Dendritic cell treated with granulocyte-macrophage colony-stimulating factor and Interleukin-4, amounts not matched to agents 40 ng/mL and 50 ng/mL, for 4 days (primary cell): ENCODE results near the gene TAAR9.

ENCODE experiments used
- H3K27ac Mint-ChIP-seq: one replicate; pipeline ENCODE4 v1.8.0; 2022; ENCODE audit warnings: mild to moderate bottlenecking, mixed read lengths
- H3K27me3 Mint-ChIP-seq: one replicate; pipeline ENCODE4 v1.8.0; 2022; ENCODE audit warnings: mild to moderate bottlenecking, mixed read lengths
- H3K36me3 Mint-ChIP-seq: one replicate; pipeline ENCODE4 v1.8.0; 2022; ENCODE audit warnings: low read depth, mixed read lengths
- H3K4me1 Mint-ChIP-seq: one replicate; pipeline ENCODE4 v1.8.0; 2022; ENCODE audit warnings: low read depth, mixed read lengths
- H3K4me3 Mint-ChIP-seq: one replicate; pipeline ENCODE4 v1.8.0; 2022; ENCODE audit warnings: mild to moderate bottlenecking, moderate library complexity, mixed read lengths
- H3K9me3 Mint-ChIP-seq: one replicate; pipeline ENCODE4 v1.8.0; 2022; ENCODE audit warnings: mixed read lengths
- intact Hi-C: fragments of 100-400 bp; cut with micrococcal nuclease; formaldehyde crosslinking; loops from one replicate; pipeline ENCODE4 v1.15.0; 2022

Gene TAAR9, protein sequence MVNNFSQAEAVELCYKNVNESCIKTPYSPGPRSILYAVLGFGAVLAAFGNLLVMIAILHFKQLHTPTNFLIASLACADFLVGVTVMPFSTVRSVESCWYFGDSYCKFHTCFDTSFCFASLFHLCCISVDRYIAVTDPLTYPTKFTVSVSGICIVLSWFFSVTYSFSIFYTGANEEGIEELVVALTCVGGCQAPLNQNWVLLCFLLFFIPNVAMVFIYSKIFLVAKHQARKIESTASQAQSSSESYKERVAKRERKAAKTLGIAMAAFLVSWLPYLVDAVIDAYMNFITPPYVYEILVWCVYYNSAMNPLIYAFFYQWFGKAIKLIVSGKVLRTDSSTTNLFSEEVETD

DNA sequence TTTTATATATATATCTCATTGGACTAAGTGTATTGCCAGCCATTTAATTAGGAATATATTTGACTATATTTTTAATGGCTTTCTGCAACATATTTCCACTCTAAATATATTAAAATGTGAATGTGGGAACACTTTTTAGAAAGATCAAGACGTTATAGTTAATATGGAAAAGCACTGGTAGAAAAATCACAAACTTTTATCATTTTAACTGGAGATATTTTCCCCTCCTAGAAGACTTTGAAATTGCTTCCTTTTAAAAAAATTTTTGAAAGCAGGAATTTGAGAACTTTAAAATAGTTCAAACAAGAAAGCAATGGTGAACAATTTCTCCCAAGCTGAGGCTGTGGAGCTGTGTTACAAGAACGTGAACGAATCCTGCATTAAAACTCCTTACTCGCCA is at the start of gene TAAR9:
TSS of gene TAAR9 (plus strand) at position 301 of the 400 bp plus-strand sequence. CDS start at position 314, 13 bp downstream.
- intact Hi-C loops = no loop called here

GRCh38 chr6:132489376-132489775 is 48.7 kb upstream of the TAAR9 start:
- Mint-ChIP-seq H3K27ac (no peak overlapping the region), H3K27me3 (no peaks in the 10 kb centered on the region), H3K9me3 (no peaks in the 10 kb centered on the region), H3K4me3 (no peak overlapping the region), H3K4me1 (peaks cover 16% of the 10 kb centered on the region), H3K36me3 (peaks cover 49% of the 10 kb centered on the region)
- intact Hi-C loops = no loop called here

More for the DNA sequence above, at the start of gene TAAR9:
- Mint-ChIP-seq H3K9me3 (peaks cover 9% of the 10 kb centered on the region), H3K4me1 (peaks cover 6% of the 10 kb centered on the region), H3K27ac (no peak within 1 kb of the TSS), H3K4me3 (no peak within 1 kb of the TSS), H3K36me3 (no peaks in the 10 kb centered on the region), H3K27me3 (peaks cover 24% of the 10 kb centered on the region)

DNA sequence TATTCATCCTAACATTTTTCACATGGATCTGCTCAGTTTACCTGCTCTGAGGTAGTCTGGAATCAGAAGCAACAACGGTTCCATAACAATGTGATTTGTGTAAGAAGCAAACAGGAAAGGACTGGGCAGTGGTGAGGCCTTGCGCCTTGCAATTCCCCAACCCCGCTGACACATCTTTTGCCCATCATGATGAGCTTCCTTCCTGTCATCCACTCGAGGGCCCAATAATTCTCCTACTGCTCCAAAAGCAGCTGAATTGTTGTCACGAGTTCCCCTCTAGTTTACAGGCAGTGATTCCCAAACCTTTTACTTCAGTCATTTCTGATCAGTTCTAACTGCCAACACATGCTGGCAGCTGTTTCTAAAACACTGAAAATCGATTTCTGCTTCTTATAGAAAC is 48.1 kb upstream of the TAAR9 start:
- Mint-ChIP-seq H3K27me3 (no peaks in the 10 kb centered on the region), H3K4me1 (peaks cover 22% of the 10 kb centered on the region), H3K4me3 (no peak overlapping the region), H3K27ac (no peak overlapping the region), H3K36me3 (peaks cover 55% of the 10 kb centered on the region), H3K9me3 (no peaks in the 10 kb centered on the region)
- intact Hi-C loops = loop anchor here (2.0 kb wide), 1 partner anchor 21 kb away; no protein-coding TSS in a partner anchor

DNA sequence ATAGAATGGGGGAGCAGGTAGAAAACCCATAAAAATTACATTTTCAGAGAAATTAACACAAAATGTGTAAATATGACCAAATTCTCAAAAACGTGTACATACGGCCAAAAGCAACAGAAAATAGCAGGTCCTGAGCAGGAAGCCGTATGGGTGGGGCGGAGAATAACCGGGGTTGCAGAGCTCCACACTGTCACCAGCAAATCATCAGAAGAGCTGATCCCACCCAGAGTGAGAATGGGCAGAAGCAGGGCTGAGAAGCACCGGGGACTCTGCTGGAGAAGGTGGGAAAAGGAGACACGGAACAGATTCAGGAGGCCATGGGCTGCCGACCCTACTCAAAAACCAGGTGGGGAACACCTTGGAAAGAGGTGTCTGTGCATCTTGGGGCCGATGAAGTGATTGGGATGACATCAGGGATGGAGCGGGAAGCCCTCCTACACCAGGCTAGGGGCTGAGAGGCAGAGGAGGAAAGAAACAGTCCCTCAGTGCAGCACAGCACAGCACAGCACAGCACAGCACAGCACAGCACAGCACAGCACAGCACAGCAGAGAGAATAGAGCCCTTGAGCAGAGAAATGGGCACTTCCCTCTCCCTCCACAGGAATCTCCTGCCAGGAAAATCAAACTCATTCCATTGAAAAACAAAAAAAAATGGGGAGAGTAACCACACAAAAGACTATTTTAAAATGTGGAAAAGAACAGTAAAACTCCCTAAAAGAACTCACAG is 47.4 kb upstream of the TAAR9 start:
- H3K4me3 Mint-ChIP-seq = no peak overlapping the region
- H3K9me3 Mint-ChIP-seq = no peaks in the 10 kb centered on the region
- H3K4me1 Mint-ChIP-seq = peaks cover 25% of the 10 kb centered on the region
- no peaks in the 10 kb centered on the region for H3K27me3 Mint-ChIP-seq
- peaks cover 50% of the 10 kb centered on the region for H3K36me3 Mint-ChIP-seq
- intact Hi-C loops = loop anchor here (2.0 kb wide), 1 partner anchor 20 kb away; no protein-coding TSS in a partner anchor
- H3K27ac Mint-ChIP-seq = no peak overlapping the region

GRCh38 chr6:132491303-132491702 is 46.8 kb upstream of the TAAR9 start:
- Mint-ChIP-seq H3K4me1 (peaks cover 25% of the 10 kb centered on the region), H3K4me3 (no peak overlapping the region), H3K36me3 (peaks cover 48% of the 10 kb centered on the region), H3K9me3 (no peaks in the 10 kb centered on the region), H3K27me3 (no peaks in the 10 kb centered on the region), H3K27ac (no peak overlapping the region)
- intact Hi-C loops = loop anchor here (2.0 kb wide), 1 partner anchor 19 kb away; no protein-coding TSS in a partner anchor

DNA sequence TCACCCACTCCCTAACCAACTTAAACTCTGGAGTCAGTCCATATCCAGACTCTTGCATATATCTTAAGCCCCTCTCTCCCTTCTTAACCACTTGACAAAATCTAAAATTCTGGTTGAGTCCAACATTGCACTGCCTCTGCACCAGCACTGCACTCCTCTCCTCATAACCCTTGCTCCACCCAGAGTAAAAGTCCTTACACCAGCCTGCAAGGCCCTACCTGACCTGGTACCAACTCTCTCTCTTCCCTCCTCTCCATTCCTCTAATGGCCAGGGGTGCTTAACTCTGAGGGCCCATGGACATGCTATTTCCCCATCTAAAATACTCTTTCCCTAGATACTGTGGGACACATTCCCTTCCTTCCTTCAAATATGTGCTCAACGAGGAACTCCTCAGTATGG is 46.2 kb upstream of the TAAR9 start:
- Mint-ChIP-seq H3K4me1 (peaks cover 25% of the 10 kb centered on the region), H3K27me3 (no peaks in the 10 kb centered on the region), H3K36me3 (peaks cover 42% of the 10 kb centered on the region), H3K4me3 (no peak overlapping the region), H3K9me3 (no peaks in the 10 kb centered on the region), H3K27ac (no peak overlapping the region)
- intact Hi-C loops = loop anchor here (2.0 kb wide), 1 partner anchor 19 kb away; no protein-coding TSS in a partner anchor

GRCh38 chr6:132494954-132495353 is 43.1 kb upstream of the TAAR9 start:
- Mint-ChIP-seq H3K4me1 (peaks cover 38% of the 10 kb centered on the region), H3K27ac (no peak overlapping the region), H3K36me3 (peaks cover 43% of the 10 kb centered on the region), H3K27me3 (no peaks in the 10 kb centered on the region), H3K4me3 (no peak overlapping the region), H3K9me3 (no peaks in the 10 kb centered on the region)
- intact Hi-C loops = no loop called here

DNA sequence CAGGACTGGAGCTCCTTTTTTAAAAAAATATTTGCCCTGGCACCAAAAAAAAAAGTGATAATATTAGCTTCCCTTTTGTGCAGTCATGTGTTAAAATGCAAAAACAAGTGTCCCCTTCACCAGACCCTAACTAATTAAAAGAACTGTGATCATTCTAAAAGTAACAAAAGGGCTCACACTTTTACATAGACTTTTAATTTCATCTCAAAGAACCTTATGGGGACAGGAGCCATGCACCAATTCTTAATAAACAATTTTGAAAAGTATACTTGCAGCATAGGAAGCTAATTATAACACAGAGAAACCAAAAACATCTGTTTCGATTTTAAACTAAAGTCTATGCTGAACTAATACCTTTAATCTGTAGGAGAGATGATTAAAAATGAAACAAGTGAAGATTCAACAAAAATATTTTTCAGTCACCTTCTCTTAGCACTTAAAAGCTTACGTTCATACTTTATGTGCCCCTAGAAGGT is 42.4 kb upstream of the TAAR9 start:
- Mint-ChIP-seq H3K4me1 (peaks cover 45% of the 10 kb centered on the region), H3K36me3 (peaks cover 50% of the 10 kb centered on the region), H3K9me3 (no peaks in the 10 kb centered on the region), H3K4me3 (no peak overlapping the region), H3K27me3 (no peaks in the 10 kb centered on the region), H3K27ac (no peak overlapping the region)
- intact Hi-C loops = no loop called here

DNA sequence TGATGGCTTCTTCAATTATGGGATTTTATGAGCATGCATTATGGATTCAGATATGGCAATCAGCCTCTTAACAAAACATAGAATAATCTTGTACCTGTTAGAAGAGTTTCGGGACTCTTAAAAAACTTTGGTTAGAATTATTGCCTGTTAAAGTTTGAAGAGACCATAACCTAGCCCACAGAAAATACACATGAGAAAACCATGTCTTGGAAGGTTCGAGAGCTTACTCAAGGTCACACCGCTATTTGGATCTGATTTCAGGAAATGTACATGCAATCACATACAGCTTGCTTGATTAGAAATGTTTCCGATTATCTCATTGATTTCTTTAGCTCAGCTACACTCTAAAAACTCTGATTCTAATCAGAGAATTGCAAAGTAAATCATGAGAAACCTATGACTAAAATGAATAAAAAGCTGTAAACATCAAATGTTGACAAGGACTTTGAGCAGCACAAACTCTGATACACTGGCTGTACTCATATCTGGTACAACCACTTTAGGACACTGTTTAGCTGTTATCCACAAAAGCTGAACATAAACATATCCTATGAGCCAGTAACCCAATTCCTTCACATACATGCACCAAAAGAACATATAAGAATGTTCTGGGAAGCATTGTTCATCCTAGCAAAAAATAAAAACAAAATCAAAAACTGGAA is 41.4 kb upstream of the TAAR9 start:
- intact Hi-C loops = no loop called here

GRCh38 chr6:132498638-132499037 is 39.4 kb upstream of the TAAR9 start:
- Mint-ChIP-seq H3K4me3 (no peak overlapping the region), H3K4me1 (peaks cover 56% of the 10 kb centered on the region), H3K27me3 (no peaks in the 10 kb centered on the region), H3K36me3 (peaks cover 74% of the 10 kb centered on the region), H3K27ac (peak overlapping the region; percentile 39), H3K9me3 (no peaks in the 10 kb centered on the region)
- intact Hi-C loops = no loop called here

More for the DNA sequence above, 41.4 kb upstream of the TAAR9 start:
- Mint-ChIP-seq H3K27me3 (no peaks in the 10 kb centered on the region), H3K27ac (no peak overlapping the region), H3K4me1 (peaks cover 55% of the 10 kb centered on the region), H3K9me3 (no peaks in the 10 kb centered on the region), H3K36me3 (peaks cover 60% of the 10 kb centered on the region), H3K4me3 (no peak overlapping the region)

DNA sequence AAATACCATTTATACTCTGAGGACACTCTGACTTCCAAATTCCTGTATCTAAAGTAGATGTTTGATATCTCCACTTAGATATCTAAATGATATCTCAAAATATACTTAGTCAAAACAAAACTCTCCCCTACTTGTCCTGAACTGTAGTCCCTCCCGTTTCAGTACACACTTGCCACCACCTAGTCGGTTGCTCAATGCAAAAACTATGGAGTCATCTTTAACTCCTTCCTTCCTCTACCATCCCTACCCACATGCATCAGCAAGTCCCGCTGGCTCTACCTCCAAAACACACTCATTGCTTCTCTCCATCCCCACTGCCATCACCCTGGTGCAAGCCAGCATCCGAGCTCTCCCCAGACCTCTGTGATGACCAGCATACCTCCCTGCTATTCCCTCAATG is 38.3 kb upstream of the TAAR9 start:
- Mint-ChIP-seq H3K4me1 (peaks cover 55% of the 10 kb centered on the region), H3K9me3 (no peaks in the 10 kb centered on the region), H3K27ac (peak overlapping the region; percentile 39), H3K4me3 (peak overlapping the region; percentile 37), H3K27me3 (no peaks in the 10 kb centered on the region), H3K36me3 (peaks cover 70% of the 10 kb centered on the region)
- intact Hi-C loops = loop anchor here (1.0 kb wide), 1 partner anchor 11 kb away; no protein-coding TSS in a partner anchor

DNA sequence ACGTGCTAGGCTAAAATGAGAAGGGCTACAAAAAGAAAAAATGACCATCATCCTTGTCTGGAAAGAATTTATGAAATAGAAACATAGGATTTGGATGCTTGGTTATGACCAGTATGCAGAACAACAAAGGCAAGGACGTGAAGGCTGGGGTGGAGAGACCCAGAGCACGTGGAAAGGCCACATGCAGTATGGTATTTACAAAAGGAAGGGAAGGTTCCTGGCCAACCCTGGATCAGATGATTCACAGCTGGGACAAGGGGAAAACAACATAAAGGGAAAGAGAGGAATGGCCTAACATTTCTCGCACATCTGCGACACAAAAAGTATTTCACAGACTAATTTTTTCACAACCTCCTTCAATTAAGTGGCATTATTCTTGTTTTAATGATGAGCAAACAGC is 33.3 kb upstream of the TAAR9 start:
- intact Hi-C loops = no loop called here
- Mint-ChIP-seq H3K27me3 (no peaks in the 10 kb centered on the region), H3K4me3 (no peak overlapping the region), H3K9me3 (no peaks in the 10 kb centered on the region), H3K36me3 (peaks cover 95% of the 10 kb centered on the region), H3K4me1 (peaks cover 75% of the 10 kb centered on the region), H3K27ac (no peak overlapping the region)

DNA sequence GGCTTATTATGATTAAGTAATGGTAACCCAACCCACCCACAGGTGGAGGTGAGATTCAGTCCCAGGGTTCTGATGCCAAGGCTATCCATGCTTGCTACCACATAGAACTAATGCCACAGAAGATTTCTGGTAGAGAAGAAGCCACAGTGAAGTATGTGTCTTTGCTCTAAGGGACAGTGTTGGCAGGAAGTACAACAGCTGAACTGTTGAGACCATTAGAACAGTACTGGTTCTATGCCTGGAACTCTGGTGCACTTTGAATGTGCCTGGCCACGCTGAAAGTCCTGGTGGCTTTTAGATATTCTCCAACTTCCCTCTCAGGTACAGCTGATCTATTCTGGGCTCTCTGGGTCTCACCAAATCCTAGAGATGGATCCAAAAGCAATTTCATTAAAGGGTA is 32.9 kb upstream of the TAAR9 start:
- Mint-ChIP-seq H3K27me3 (no peaks in the 10 kb centered on the region), H3K4me3 (no peak overlapping the region), H3K9me3 (no peaks in the 10 kb centered on the region), H3K4me1 (peaks cover 71% of the 10 kb centered on the region), H3K27ac (no peak overlapping the region), H3K36me3 (peaks cover 91% of the 10 kb centered on the region)
- intact Hi-C loops = no loop called here

- peaks cover 69% of the 10 kb centered on the region for H3K4me1 Mint-ChIP-seq
- intact Hi-C loops = no loop called here
- H3K9me3 Mint-ChIP-seq = no peaks in the 10 kb centered on the region
- no peak overlapping the region for H3K27ac Mint-ChIP-seq
- H3K4me3 Mint-ChIP-seq = no peak overlapping the region
- H3K36me3 Mint-ChIP-seq = peaks cover 88% of the 10 kb centered on the region
- H3K27me3 Mint-ChIP-seq = no peaks in the 10 kb centered on the region
Observed at GRCh38 chr6:132506461-132506860, 31.6 kb upstream of the TAAR9 start.
